Panc1 (cell line): Measurements from ENCODE around the gene C12orf75. TPM values are rescaled to one million over a fixed set of nuclear protein-coding genes. Genes with fewer than 3 reads are reported as not detected.

Experiments
- ATAC-seq: fragments of 200-7000 bp; cut with Tn5 transposase; 2 replicates; pipeline ENCODE4 v1.9.1; 2020; ENCODE audit warnings: mild to moderate bottlenecking, moderate library complexity
- BruUV-seq: library from RNA; stranded (reverse); fragments of 400-500 nt; replicated peaks from 2 replicates; lab custom pipeline; 2021; lab: Mats Ljungman, UMichigan
- CTCF ChIA-PET: fragments of 300-600 bp; sonication (Branson Sonifier 250); formaldehyde crosslinking; loops from one replicate; lab custom pipeline; 2022; ENCODE audit warnings: antibody characterized with exemption; lab: Charles Lee
- POLR2A ChIA-PET: fragments of 300-600 bp; sonication (Branson Sonifier 250); formaldehyde crosslinking; loops from one replicate; lab custom pipeline; 2022; ENCODE audit warnings: antibody characterized with exemption; lab: Charles Lee
- DNase-seq: peaks from one replicate; pipeline ENCODE4 v3.0.0-alpha.2; 2010; ENCODE audit warnings: low read depth, low spot score
- H3K27ac ChIP-seq: 2 replicates; pipeline ENCODE4 v1.5.1; 2011; ENCODE audit warnings: mild to moderate bottlenecking, low read length, inconsistent platforms
- H3K27me3 ChIP-seq: fragments of 200-500 bp; sonication (Bioruptor generic); 2 replicates; pipeline ENCODE4 v1.6.0; 2014; ENCODE audit warnings: low read length, inconsistent platforms; ENCODE audit not compliant: control insufficient read depth, insufficient read depth
- H3K36me3 ChIP-seq: fragments of 200-500 bp; sonication (Bioruptor generic); 2 replicates; pipeline ENCODE4 v1.5.1; 2014; ENCODE audit warnings: inconsistent platforms, mild to moderate bottlenecking, low read length, moderate library complexity; ENCODE audit not compliant: control insufficient read depth, insufficient read depth
- H3K4me1 ChIP-seq: 2 replicates; pipeline ENCODE4 v1.5.1; 2011; ENCODE audit warnings: inconsistent platforms, mild to moderate bottlenecking, low read length, moderate library complexity; ENCODE audit not compliant: control insufficient read depth, insufficient read depth
- H3K4me3 ChIP-seq, 2 experiments: 2 replicates each; pipeline ENCODE4 v1.5.1; 2011 to 2012; ENCODE audit warnings: low read depth in 2 of 2, low read length in 2 of 2, mild to moderate bottlenecking in 2 of 2, inconsistent platforms in 1 of 2, moderate library complexity in 1 of 2
- H3K9me3 ChIP-seq: fragments of 200-500 bp; sonication (Bioruptor generic); 2 replicates; pipeline ENCODE4 v1.5.1; 2014; ENCODE audit warnings: low read depth, mild to moderate bottlenecking, inconsistent platforms, low read length, moderate library complexity; ENCODE audit not compliant: control insufficient read depth, insufficient read depth
- CTCF ChIP-seq: fragments of 450-650 bp; IDR thresholded peaks from 2 replicates; pipeline ENCODE4 v1.5.1; 2017; ENCODE audit warnings: mild to moderate bottlenecking
- POLR2AphosphoS5 ChIP-seq: IDR thresholded peaks from 2 replicates; pipeline ENCODE4 v1.6.1; 2012; ENCODE audit warnings: mild to moderate bottlenecking, low read depth, low read length, moderate library complexity
- REST ChIP-seq, 2 experiments: IDR thresholded peaks; 2 replicates each; pipeline ENCODE4 v1.6.1; 2011 to 2012; ENCODE audit warnings: low read depth in 2 of 2, control low read depth in 1 of 2, low read length in 1 of 2, mild to moderate bottlenecking in 1 of 2, moderate library complexity in 1 of 2; ENCODE audit not compliant: insufficient read depth in 1 of 2
- SIN3A ChIP-seq: IDR thresholded peaks from 2 replicates; pipeline ENCODE4 v1.6.1; 2012; ENCODE audit warnings: low read depth, mild to moderate bottlenecking, low read length, moderate library complexity, borderline replicate concordance; ENCODE audit not compliant: insufficient read depth
- TCF7L2 ChIP-seq: IDR thresholded peaks from 2 replicates; pipeline ENCODE4 v1.6.1; 2011; ENCODE audit warnings: mild to moderate bottlenecking, low read depth, low read length, inconsistent platforms
- in situ Hi-C: cut with HindIII; loops from 2 replicates; pipeline ENCODE4 v1.10.0; 2016; ENCODE audit warnings: low sequenced_read_pairs, low pct_unique_long_range_greater_than_20kb
- intact Hi-C: fragments of 100-400 bp; cut with micrococcal nuclease; formaldehyde crosslinking; loops from one replicate; pipeline ENCODE4 v1.10.0; 2022; ENCODE audit not compliant: unreplicated experiment
- total RNA-seq: library from RNA; stranded (reverse); gene quantifications from one replicate; pipeline ENCODE4 v1.2.1, GENCODE V29; 2021; ENCODE audit not compliant: unreplicated experiment

The C12orf75 gene
- total RNA-seq, 1 experiment from 2014 or later, result 132 TPM

- H3K4me1 ChIP-seq, result peaks cover 4% of the 10 kb centered on the region
- no peaks in the 10 kb centered on the region for H3K27me3 ChIP-seq
- in situ Hi-C loops (no loop called here), intact Hi-C loops (no loop called here)
- ChIA-PET CTCF (no interaction called here), POLR2A (no interaction called here)
- no peak overlapping the region for H3K27ac ChIP-seq
- H3K9me3 ChIP-seq, result no peaks in the 10 kb centered on the region
- TF ChIP-seq CTCF (no peak), TCF7L2 (no peak), POLR2AphosphoS5 (no peak), SIN3A (no peak), REST (IDR thresholded peaks at IDR 0.05; ENCODE audit: insufficient read depth in 1 of 2, low read depth in 2 of 2, low read length in 1 of 2) (no peak)
- no peaks in the 10 kb centered on the region for H3K36me3 ChIP-seq
- DNase-seq (no peak), ATAC-seq (no peak)
- no peak overlapping the region for H3K4me3 ChIP-seq
- no TSS peak for BruUV-seq
Observed at GRCh38 chr12:105325117-105325516, 5.4 kb upstream of the C12orf75 start.

GRCh38 chr12:105329926-105330282, 587 bp upstream of the C12orf75 start:
- Histone ChIP-seq H3K27me3 (no peaks in the 10 kb centered on the region), H3K27ac (peak overlapping the region; percentile 69), H3K4me3 (peak overlapping the region; percentile 64 to 86), H3K36me3 (no peaks in the 10 kb centered on the region), H3K9me3 (no peaks in the 10 kb centered on the region), H3K4me1 (peaks cover 24% of the 10 kb centered on the region)
- POLR2A ChIA-PET, result interaction anchor here (0.6 kb wide), 1 partner anchor 1158 kb away, joined by 4 read pairs; no protein-coding TSS in a partner anchor
- in situ Hi-C loops, result no loop called here
- DNase-seq (no peak), ATAC-seq (peak; percentile 28; the same call in 1 of the 2 replicates)
- CTCF ChIA-PET, result no interaction called here
- intact Hi-C loops, result no loop called here
- TF ChIP-seq CTCF, result no peak
- no peak for TF ChIP-seq SIN3A
- no peak for TF ChIP-seq POLR2AphosphoS5
- no peak for TF ChIP-seq TCF7L2
- no peak for TF ChIP-seq REST (IDR thresholded peaks at IDR 0.05; ENCODE audit: insufficient read depth in 1 of 2, low read depth in 2 of 2, low read length in 1 of 2)
- no TSS peak for BruUV-seq
